GM18505 (cell line): ENCODE results near the gene BRD3OS.

ENCODE experiments used
- ATAC-seq: cut with Tn5 transposase; IDR thresholded peaks from one replicate; pipeline ENCODE4 v1.9.1; 2021; ENCODE audit not compliant: unreplicated experiment
- POLR2A ChIP-seq: IDR thresholded peaks from 4 replicates; pipeline ENCODE4 v1.6.1; 2011; ENCODE audit warnings: borderline replicate concordance; ENCODE audit not compliant: insufficient read depth, insufficient read length; ENCODE audit errors: extremely low read depth

The BRD3OS gene

GRCh38 chr9:134051319-134051718 lies 26.0 kb downstream of the BRD3OS start:
- ATAC-seq = no peak
- no peak for TF ChIP-seq POLR2A

- TF ChIP-seq POLR2A = no peak
- no peak for ATAC-seq
Observed at GRCh38 chr9:134052491-134052890, 27.2 kb downstream of the BRD3OS start.

GRCh38 chr9:134052941-134053340 lies 27.7 kb downstream of the BRD3OS start:
- no peak for TF ChIP-seq POLR2A
- ATAC-seq = no peak

- no peak for TF ChIP-seq POLR2A
- no peak for ATAC-seq
Observed at GRCh38 chr9:134053401-134053871, 28.2 kb downstream of the BRD3OS start.

- ATAC-seq = no peak
- no peak for TF ChIP-seq POLR2A
Observed at GRCh38 chr9:134053941-134054761, 28.9 kb downstream of the BRD3OS start.

- no peak for ATAC-seq
Observed at GRCh38 chr9:134054891-134055811, 29.9 kb downstream of the BRD3OS start.

GRCh38 chr9:134055981-134056461 lies 30.7 kb downstream of the BRD3OS start:
- no peak for TF ChIP-seq POLR2A
- ATAC-seq = no peak

More at GRCh38 chr9:134054891-134055811, 29.9 kb downstream of the BRD3OS start:
- TF ChIP-seq POLR2A = no peak

- TF ChIP-seq POLR2A = no peak
- no peak for ATAC-seq
Observed at GRCh38 chr9:134056483-134057306, 31.4 kb downstream of the BRD3OS start.

- TF ChIP-seq POLR2A = no peak
- no peak for ATAC-seq
Observed at GRCh38 chr9:134057307-134057657, 32.0 kb downstream of the BRD3OS start.

GRCh38 chr9:134057751-134058701 lies 32.7 kb downstream of the BRD3OS start:
- no peak for TF ChIP-seq POLR2A
- no peak for ATAC-seq

- ATAC-seq = no peak
- no peak for TF ChIP-seq POLR2A
Observed at GRCh38 chr9:134058716-134059115, 33.4 kb downstream of the BRD3OS start.

GRCh38 chr9:134059188-134059641 lies 33.9 kb downstream of the BRD3OS start:
- ATAC-seq = no peak
- TF ChIP-seq POLR2A = no peak
